HG02759 (cell line): ENCODE results near the gene KCNK4.

ENCODE experiments used
- ATAC-seq: cut with Tn5 transposase; IDR thresholded peaks from one replicate; pipeline ENCODE4 v1.9.1; 2021; ENCODE audit warnings: mild to moderate bottlenecking, moderate library complexity; ENCODE audit not compliant: unreplicated experiment

KCNK4 gene

DNA sequence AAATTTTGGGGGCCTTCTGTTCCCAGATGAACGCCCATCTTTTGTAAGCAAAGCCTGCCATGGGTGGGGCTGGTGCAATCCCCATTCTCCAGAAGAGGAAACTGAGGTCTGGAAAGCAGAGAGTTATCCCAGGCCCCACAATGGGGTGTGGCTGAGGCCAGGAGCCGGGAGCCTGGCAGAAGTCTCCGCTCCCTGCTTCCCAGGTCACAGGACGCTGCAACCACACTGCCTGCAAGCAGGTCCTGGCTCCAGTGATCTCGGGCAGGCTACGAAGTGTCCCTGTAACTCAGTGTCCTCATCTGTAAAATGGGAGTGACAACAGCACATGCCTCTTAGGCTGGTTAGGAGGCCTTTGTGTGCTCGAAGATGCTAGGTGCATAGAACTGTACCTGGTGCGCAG, 38.1 kb upstream of the KCNK4 start:
- no peak for ATAC-seq

DNA sequence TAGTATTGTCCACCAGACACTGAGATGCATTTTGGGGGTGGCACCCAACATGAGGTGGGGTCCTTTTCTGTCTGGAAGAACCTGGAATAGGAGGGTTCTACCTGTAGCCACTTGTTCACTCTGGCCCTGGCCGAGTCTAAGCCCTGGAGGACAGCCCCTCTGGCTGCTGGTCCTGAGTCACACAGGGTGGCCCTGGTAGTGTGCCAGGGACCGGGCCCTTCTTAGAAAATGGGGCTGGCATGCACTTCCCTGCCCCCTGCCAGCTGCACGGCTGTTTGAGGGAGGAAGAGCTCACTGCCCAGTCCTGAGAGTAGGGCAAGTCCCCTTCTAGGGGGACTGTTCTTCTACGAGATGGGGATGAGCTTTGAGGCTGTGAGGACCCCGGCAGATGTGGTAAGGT, 37.6 kb upstream of the KCNK4 start:
- ATAC-seq: no peak

DNA sequence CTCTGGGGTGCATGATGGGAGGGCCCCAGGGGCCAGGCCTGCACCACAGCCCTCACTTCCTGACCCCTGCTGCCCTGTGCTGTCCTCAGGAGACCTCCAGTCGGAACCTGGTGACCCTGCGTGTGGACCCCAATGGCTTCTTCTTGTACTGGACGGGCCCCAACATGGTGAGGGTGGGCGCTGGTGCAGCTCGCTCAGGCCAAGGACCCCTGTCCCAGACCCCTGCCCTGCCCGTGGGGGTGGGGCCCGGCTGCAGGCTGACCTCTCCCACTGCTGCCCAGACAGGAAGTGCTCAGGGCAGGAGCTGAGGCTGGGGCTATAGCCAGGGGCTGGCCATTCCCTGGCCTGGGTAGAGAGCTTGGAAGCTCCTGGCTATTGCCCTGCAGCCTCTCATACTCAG, 36.8 kb upstream of the KCNK4 start:
- ATAC-seq: no peak

DNA sequence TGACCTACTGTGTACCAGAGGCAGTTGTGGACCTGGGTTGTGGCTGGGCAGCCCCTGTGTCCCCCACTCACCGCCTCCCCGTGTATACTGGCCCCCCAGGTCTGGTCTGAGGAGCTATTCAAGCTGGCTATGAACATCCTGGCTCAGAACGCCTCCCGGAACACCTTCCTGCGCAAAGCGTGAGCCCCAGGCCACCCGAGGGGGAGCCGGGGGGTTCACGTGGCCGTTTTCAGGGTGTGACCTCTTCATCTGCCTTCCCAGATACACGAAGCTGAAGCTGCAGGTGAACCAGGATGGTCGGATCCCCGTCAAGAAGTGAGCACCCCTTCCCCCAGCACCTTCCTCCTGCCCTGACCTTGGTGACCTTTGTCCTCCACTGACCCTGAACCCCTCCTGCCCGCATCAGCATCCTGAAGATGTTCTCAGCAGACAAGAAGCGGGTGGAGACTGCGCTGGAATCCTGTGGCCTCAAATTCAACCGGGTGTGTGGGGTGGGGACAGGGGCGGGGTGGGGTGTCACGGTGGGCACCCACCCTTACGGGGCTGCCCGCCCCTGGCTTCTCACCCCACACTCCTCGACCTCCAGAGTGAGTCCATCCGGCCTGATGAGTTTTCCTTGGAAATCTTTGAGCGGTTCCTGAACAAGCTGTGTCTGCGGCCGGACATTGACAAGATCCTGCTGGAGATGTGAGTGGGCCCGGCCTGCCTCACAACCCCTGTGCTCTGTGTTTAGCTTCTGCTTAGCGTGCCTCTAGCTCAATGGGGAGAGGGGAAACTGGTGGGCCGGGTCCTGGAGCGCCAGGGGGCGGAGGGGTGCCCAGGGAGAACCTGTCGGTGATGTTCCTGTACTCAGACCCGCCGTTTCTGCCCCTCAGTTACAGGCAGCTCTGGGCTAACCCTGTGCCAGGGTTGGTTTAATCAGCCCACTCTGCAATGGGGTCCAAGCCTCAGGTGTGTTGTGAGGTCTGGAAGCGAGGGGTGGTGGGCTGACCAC, 35.7 kb upstream of the KCNK4 start:
- ATAC-seq: no peak

DNA sequence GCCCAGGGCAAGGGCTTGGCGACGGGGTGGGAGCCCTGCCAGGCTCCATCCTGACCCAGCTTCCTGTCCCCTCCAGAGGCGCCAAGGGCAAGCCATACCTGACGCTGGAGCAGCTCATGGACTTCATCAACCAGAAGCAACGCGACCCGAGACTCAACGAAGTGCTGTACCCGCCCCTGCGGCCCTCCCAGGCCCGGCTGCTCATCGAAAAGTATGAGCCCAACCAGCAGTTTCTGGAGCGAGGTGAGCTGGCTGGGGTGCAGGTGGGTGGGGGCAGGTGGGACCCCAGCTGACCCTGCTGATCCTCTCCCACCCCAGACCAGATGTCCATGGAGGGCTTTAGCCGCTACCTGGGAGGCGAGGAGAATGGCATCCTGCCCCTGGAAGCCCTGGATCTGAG, 34.8 kb upstream of the KCNK4 start:
- ATAC-seq: no peak

DNA sequence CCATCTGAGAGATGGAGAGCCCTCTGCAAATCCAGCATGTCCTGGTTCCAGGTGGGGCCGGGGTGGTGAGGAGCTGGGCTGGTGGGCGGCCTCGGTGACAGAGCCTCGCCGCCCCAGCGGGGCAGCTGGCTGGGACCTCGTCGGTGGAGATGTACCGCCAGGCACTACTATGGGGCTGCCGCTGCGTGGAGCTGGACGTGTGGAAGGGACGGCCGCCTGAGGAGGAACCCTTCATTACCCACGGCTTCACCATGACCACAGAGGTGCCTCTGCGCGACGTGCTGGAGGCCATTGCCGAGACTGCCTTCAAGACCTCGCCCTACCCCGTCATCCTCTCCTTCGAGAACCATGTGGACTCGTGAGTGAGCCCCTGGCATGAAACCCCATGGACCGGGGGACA, 32.7 kb upstream of the KCNK4 start:
- ATAC-seq: no peak

DNA sequence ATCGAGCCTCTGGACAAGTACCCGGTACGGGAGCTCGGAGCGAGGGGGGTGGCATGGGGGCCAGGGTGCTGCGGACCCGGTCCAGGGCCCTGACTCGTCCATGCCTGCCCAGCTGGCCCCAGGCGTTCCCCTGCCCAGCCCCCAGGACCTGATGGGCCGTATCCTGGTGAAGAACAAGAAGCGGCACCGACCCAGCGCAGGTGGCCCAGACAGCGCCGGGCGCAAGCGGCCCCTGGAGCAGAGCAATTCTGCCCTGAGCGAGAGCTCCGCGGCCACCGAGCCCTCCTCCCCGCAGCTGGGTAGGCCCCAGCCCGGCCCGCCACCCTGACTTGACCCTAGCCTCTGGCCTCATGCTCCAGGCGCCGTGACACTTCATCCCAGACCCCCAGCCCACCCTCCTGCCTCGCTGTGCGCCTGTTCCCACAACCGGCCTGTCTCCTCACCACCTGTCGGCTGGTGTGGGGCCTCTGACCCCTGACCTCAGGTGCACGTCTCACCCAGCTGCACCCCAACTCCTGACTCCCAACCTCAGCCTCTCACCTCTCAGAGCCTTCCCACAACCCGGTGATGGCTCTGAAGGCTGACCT, 32.1 kb upstream of the KCNK4 start:
- ATAC-seq: no peak

DNA sequence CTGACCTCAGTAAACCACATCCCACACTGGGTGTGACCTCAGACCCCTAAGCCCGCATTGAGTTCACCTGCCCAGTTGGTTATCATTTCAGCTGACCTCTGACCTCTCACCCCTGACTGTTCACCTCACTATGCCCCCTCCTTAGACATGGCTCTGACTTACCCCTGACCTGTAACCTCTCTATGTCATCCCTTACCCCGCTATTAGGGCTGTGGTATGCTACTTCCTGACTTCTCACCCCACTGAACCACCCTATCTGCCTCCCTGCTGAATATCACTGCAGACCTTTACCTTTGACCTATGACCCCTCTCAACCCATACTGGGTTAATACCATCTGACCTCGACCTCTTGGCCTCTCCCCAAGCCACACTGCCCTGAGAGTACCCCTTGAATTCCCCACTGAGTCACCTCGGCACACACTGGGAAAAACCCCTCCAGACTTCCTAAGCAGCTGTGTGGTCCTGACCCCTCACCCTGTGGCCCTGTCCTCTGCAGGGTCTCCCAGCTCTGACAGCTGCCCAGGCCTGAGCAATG, 31.5 kb upstream of the KCNK4 start:
- no peak for ATAC-seq

DNA sequence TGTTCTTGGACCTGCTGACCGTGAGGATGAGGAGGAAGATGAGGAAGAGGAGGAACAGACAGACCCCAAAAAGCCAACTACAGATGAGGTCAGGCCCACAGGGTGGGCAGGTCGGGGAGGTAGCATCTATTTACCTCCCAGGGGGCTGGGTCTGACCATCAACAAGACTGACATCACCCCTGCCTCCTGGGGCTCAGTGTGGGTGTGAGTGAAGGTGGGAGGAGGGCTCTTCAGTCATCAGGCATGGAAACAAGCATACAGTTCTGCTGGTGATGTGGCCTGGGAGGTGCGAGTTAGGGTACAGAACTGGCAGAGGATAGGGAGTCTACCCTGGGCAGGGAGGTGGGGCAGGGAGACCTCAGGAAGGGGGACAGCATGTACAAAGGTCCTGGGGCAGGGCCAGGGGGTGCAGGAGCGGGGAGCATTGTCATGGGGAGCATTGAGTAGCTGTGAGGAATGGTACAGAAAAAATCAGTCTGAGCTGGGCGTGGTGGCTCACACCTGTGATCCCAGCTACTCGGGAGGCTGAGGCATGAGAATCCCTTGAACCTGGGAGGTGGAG, 30.9 kb upstream of the KCNK4 start:
- no peak for ATAC-seq

DNA sequence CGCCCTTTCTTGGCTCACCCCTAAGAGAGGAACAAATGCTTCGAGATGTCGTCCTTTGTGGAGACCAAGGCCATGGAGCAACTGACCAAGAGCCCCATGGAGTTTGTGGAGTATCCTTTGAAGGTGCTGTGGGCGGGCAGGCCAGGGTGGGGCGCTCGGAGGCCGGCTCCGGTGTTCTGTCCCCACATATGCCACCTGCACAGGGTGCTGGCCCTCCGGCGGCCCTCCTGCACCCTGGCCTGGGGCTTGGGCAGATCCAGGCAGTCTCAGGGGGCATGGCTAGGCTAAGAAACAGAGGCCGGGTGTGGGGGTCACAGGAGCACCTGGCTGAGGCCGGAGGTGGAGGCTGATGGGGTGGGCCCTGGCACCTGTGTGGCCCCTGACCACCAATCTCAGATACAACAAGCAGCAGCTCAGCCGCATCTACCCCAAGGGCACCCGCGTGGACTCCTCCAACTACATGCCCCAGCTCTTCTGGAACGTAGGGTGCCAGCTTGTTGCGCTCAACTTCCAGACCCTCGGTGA, 29.5 kb upstream of the KCNK4 start:
- no peak for ATAC-seq

DNA sequence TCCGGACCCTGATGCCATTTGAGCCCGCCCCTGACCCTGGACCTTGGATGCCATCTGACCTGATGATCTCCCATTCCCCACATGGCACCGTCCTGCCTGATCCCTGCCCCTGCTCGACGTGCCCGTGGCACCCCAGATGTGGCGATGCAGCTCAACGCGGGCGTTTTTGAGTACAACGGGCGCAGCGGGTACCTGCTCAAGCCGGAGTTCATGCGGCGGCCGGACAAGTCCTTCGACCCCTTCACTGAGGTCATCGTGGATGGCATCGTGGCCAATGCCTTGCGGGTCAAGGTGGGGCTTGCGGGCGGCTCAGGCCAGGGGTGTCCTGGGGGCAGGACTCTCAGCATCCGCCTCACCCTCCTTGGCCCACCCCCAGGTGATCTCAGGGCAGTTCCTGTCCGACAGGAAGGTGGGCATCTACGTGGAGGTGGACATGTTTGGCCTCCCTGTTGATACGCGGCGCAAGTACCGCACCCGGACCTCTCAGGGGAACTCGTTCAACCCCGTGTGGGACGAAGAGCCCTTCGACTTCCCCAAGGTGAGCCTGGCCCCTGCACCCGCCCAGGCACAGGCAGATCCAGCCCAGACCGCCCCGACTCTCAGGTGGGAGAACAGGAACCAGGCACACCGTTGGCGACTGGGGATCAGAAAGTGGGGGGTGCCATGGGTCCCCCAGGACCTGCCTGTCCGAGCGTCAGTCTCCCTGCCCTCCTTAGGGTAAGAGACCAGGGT, 28.7 kb upstream of the KCNK4 start:
- ATAC-seq: no peak

DNA sequence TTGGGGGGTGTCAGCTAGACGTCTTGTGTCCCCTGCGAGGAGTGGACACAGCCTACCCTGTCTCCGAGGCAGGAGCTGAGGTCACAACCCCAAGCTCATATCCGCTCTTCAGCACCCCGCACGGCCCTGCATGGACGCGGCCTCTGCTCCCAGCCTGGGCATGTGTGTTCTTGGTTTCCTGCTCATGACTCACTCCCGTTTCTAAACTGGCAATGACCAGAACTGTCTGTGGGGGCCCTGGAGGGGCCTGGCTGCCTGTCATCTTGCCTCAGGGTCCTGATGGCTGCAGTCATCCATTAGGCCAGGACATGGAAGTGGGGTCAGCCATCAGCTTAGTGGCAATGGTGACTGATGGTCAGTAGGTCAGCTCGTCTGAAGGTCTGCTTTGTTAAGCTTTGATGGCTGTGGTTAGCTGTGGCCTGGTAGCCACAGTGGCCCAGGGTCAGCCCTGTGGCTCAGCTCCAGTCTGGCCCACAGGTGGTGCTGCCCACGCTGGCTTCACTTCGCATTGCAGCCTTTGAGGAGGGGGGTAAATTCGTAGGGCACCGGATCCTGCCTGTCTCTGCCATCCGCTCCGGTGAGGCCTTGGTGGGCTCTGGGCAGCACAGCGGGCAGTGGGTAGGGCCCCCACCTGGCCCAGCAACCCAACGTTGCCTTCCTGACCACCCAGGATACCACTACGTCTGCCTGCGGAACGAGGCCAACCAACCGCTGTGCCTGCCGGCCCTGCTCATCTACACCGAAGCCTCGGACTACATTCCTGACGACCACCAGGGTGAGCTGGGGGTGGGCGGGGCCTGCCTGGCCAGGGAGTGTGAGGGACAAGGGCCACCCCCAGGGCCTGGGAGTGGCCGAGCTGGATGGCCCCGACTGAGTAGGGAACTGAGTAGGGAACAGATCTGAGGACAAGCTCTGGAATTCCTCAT, 27.8 kb upstream of the KCNK4 start:
- ATAC-seq: no peak

DNA sequence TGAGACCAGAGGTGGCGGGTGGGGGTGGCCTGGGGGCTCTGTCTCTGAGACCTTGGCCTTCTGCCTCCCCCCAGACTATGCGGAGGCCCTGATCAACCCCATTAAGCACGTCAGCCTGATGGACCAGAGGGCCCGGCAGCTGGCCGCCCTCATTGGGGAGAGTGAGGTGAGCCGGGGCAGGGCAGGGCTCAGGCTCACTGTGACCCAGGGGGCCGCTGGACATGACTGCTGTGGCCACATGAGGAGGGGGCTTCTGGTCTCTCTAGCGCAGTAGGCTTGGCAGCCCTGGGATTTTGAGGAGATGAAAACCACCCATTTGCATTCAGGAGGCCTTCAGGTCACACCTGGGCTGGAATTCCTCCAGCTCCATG, 27.2 kb upstream of the KCNK4 start:
- no peak for ATAC-seq

DNA sequence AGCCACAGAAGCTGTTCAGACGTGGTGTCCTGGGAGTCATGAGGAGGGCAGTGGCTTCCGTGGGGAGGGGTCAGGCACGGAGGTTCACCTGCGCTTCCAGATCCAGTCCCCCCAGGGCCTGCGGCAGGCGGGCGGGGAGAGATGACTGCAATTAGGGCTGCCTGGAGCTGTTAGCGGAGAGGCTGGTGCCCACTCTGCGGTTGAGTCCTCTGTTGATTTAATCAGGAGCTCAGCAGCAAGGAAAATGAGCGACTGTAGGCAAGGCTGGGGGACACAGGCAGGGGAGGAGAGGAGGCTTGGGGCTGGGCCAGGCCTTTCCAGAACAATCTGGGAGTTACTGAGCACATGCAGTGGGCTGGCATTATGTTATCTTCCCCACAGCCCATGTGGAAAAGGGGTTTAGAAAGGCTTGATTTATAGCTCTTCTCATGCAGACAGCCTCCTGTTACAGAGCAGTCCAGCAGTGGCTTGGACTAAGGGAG, 26.7 kb upstream of the KCNK4 start:
- no peak for ATAC-seq

DNA sequence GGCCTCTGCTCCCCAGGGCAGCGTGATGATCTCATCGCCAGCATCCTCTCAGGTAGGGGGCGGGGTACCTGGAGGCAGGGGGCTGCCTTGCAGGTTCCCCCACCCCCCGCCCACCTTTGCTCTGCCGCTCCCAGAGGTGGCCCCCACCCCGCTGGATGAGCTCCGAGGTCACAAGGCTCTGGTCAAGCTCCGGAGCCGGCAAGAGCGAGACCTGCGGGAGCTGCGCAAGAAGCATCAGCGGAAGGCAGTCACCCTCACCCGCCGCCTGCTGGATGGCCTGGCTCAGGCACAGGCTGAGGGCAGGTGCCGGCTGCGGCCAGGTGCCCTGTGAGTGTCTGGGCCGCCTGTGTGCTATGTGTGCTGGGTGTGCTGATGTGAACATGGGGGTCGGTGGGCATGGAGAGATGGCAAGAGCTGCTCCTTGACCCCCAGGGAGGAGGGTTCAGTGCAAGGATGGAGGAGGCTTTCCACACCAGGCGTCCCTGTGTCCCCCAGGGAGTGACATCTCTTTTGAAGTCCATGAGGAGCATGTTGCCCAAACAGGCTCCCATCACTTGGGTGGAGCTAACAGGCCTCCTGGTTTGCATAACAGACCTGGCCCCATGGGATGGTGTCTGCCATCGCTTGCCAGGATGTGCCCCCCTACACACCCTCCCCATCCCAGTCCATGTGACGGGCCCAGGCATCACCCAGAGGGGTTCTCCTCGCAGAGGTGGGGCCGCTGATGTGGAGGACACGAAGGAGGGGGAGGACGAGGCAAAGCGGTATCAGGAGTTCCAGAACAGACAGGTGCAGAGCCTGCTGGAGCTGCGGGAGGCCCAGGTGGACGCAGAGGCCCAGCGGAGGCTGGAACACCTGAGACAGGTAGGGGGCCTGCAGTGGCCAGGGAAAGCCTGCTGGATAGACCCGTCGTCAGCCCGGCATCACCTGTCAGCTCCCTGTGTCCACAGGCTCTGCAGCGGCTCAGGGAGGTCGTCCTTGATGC, 25.6 kb upstream of the KCNK4 start:
- no peak for ATAC-seq

DNA sequence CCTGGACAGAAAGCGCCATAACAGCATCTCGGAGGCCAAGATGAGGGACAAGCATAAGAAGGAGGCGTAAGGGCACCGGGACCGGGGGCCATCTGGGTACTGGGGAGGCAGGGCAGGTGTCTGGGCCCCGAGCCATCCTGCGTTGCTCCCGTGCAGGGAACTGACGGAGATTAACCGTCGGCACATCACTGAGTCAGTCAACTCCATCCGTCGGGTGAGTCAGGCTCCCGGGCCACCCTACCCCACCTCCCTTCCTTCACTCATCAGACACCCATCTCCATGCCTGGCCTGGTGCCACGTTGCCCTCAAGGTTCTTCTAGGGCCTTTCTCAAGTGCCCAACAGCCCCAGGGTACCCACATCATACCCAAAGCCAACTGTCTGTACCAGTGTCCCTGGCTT, 24.8 kb upstream of the KCNK4 start:
- ATAC-seq: no peak

DNA sequence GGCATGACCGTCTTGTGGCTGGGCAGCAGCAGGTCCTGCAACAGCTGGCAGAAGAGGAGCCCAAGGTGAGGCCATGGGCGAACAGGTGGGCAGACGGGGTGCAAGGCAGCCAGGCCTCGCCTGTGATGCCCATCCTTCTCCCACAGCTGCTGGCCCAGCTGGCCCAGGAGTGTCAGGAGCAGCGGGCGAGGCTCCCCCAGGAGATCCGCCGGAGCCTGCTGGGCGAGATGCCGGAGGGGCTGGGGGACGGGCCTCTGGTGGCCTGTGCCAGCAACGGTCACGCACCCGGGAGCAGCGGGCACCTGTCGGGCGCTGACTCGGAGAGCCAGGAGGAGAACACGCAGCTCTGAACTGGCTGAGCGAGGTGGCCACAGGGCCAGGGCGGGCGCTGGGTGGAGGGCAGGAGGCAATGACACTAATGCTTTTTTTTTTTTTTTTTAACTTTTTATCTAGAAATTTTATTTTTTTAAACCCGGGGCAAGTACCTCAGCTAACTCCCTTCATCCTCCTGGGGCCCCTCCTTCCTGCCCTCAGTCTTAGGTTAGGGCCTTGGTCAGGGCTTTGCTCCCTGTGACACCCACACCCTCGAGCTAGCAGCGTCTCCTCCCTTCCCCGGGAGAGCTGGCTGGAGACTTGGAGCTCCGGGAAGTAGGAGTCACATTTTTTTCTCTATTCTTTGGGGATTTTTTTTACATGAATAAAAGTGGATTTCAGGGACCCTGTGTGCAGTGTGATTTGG, 23.7 kb upstream of the KCNK4 start:
- no peak for ATAC-seq
